Common myeloid progenitor, CD34-positive (primary cell): ENCODE measurements around the gene ST7.

Experiments
- CTCF ChIA-PET: fragments of 350-600 bp; sonication (Branson Sonifier 250); formaldehyde crosslinking; loops from one replicate; lab custom pipeline; 2021; ENCODE audit warnings: antibody characterized with exemption; lab: Charles Lee
- POLR2A ChIA-PET: fragments of 350-600 bp; sonication (Branson Sonifier 250); formaldehyde crosslinking; loops from one replicate; lab custom pipeline; 2021; ENCODE audit warnings: antibody characterized with exemption; lab: Charles Lee
- DNase-seq, 3 donors: peaks; one replicate each; pipeline versions ENCODE4 v3.0.0 to v3.0.0-alpha.2; 2013
- H3K27ac ChIP-seq, 2 experiments: 1 replicate in 1 of 2; 2 replicates in 1 of 2; pipeline ENCODE4 v1.7.0; 2013; ENCODE audit warnings: inconsistent platforms in 2 of 2, low read length in 2 of 2, mild to moderate bottlenecking in 2 of 2, low read depth in 1 of 2, moderate library complexity in 1 of 2; ENCODE audit not compliant: severe bottlenecking in 2 of 2, insufficient read depth in 1 of 2, poor library complexity in 1 of 2
- H3K27me3 ChIP-seq, 5 experiments: replicated peaks in 2 of 5; 1 replicate in 3 of 5; 2 replicates in 2 of 5; pipeline versions ENCODE4 v1.6.1 to v1.7.0; 2013; ENCODE audit warnings: low read length in 4 of 5, mild to moderate bottlenecking in 2 of 5, moderate library complexity in 2 of 5, inconsistent platforms in 1 of 5; ENCODE audit not compliant: insufficient read depth in 5 of 5, control insufficient read depth in 4 of 5
- H3K36me3 ChIP-seq, 4 experiments: 1 replicate in 2 of 4; 2 replicates in 2 of 4; pipeline versions ENCODE4 v1.6.1 to v1.7.0; 2013; ENCODE audit warnings: low read length in 3 of 4, control low read depth in 1 of 4, mild to moderate bottlenecking in 1 of 4; ENCODE audit not compliant: control insufficient read depth in 4 of 4, insufficient read depth in 4 of 4
- H3K4me1 ChIP-seq, 4 experiments: 1 replicate in 3 of 4; 2 replicates in 1 of 4; pipeline versions ENCODE4 v1.6.1 to v1.7.1; 2013; ENCODE audit warnings: low read length in 3 of 4, mild to moderate bottlenecking in 3 of 4, control low read depth in 1 of 4, inconsistent platforms in 1 of 4, moderate library complexity in 1 of 4; ENCODE audit not compliant: control insufficient read depth in 4 of 4, insufficient read depth in 4 of 4; ENCODE audit errors: control extremely low read depth in 1 of 4
- H3K4me3 ChIP-seq, 7 experiments: 1 replicate in 4 of 7; 2 replicates in 3 of 7; pipeline versions ENCODE4 v1.5.1 to v1.7.0; 2013; ENCODE audit warnings: mild to moderate bottlenecking in 7 of 7, low read length in 6 of 7, moderate library complexity in 6 of 7, inconsistent platforms in 2 of 7, low read depth in 2 of 7, control low read depth in 1 of 7; ENCODE audit not compliant: insufficient read depth in 4 of 7, control insufficient read depth in 1 of 7; ENCODE audit errors: extremely low read depth in 1 of 7
- H3K9me3 ChIP-seq, 5 experiments: 1 replicate in 4 of 5; 2 replicates in 1 of 5; pipeline versions ENCODE4 v1.6.1 to v1.7.1; 2013; ENCODE audit warnings: low read length in 4 of 5, mild to moderate bottlenecking in 2 of 5, inconsistent platforms in 1 of 5, low read depth in 1 of 5, moderate library complexity in 1 of 5; ENCODE audit not compliant: control insufficient read depth in 4 of 5, insufficient read depth in 2 of 5; ENCODE audit errors: control extremely low read depth in 1 of 5
- WGBS: methylation state at CpG from one replicate; pipeline ENCODE4 v1.1.5; 2013; ENCODE audit not compliant: insufficient coverage; 5-methylcytosine and 5-hydroxymethylcytosine counted together

Gene ST7

GRCh38 chr7:117075934-117076333 lies 122.6 kb downstream of the ST7 start:
- H3K4me1 ChIP-seq, result peaks cover 0 to 26% (median 15%) of the 10 kb centered on the region in 4 experiments
- WGBS, result no CpG with 5 or more reads among the region's 2 CpGs
- no peak for DNase-seq
- H3K27me3 ChIP-seq, result no peaks in the 10 kb centered on the region
- no peak overlapping the region for H3K27ac ChIP-seq
- peaks cover 3 to 11% (median 8%) of the 10 kb centered on the region in 5 experiments for H3K9me3 ChIP-seq
- POLR2A ChIA-PET, result no interaction called here
- CTCF ChIA-PET, result interaction anchor here (1.3 kb wide), 1 partner anchor 41 kb away, joined by 3 read pairs; no protein-coding TSS in a partner anchor
- no peak overlapping the region for H3K4me3 ChIP-seq
- H3K36me3 ChIP-seq, result peaks cover 0 to 4% (median 0%) of the 10 kb centered on the region in 4 experiments

- Histone ChIP-seq H3K4me1 (peaks cover 0 to 23% (median 15%) of the 10 kb centered on the region in 4 experiments), H3K4me3 (no peak overlapping the region), H3K27ac (no peak overlapping the region), H3K9me3 (peaks cover 3 to 11% (median 8%) of the 10 kb centered on the region in 5 experiments), H3K27me3 (no peaks in the 10 kb centered on the region), H3K36me3 (peaks cover 0 to 4% (median 0%) of the 10 kb centered on the region in 4 experiments)
- CTCF ChIA-PET, result interaction anchor here (1.0 to 1.6 kb wide), 3 partner anchors 30 to 41 kb away, joined by 3 to 5 read pairs (median 3); no protein-coding TSS in a partner anchor
- no peak for DNase-seq
- POLR2A ChIA-PET, result no interaction called here
- WGBS, result 96% methylated on average over 5 of the region's 7 CpGs
These were observed 123.2 kb downstream of the ST7 start for GRCh38 chr7:117076426-117076943.

- H3K36me3 ChIP-seq, result peaks cover 0 to 4% (median 0%) of the 10 kb centered on the region in 4 experiments
- H3K9me3 ChIP-seq, result peaks cover 3 to 11% (median 8%) of the 10 kb centered on the region in 5 experiments
- no peak for DNase-seq
- H3K27me3 ChIP-seq, result no peaks in the 10 kb centered on the region
- no peak overlapping the region for H3K27ac ChIP-seq
- ChIA-PET CTCF (interaction anchor here (1.6 to 2.2 kb wide), 2 partner anchors 42 to 89 kb away, joined by 3 to 5 read pairs; no protein-coding TSS in a partner anchor), POLR2A (no interaction called here)
- no peak overlapping the region for H3K4me3 ChIP-seq
- peaks cover 0 to 11% (median 9%) of the 10 kb centered on the region in 4 experiments for H3K4me1 ChIP-seq
These were observed 124.4 kb downstream of the ST7 start for GRCh38 chr7:117077658-117078057.

GRCh38 chr7:117082647-117083046 lies 129.3 kb downstream of the ST7 start:
- Histone ChIP-seq H3K27ac (no peak overlapping the region), H3K36me3 (no peaks in the 10 kb centered on the region), H3K9me3 (no peaks in the 10 kb centered on the region), H3K4me1 (peaks cover 3 to 31% (median 18%) of the 10 kb centered on the region in 4 experiments), H3K27me3 (no peaks in the 10 kb centered on the region), H3K4me3 (no peak overlapping the region)
- CTCF ChIA-PET, result interaction anchor here (1.8 to 2.1 kb wide), 2 partner anchors 15 to 48 kb away, joined by 4 to 6 read pairs; no protein-coding TSS in a partner anchor
- no CpG with 5 or more reads among the region's 2 CpGs for WGBS
- no peak for DNase-seq
- POLR2A ChIA-PET, result no interaction called here

- no peaks in the 10 kb centered on the region for H3K36me3 ChIP-seq
- CTCF ChIA-PET, result interaction anchor here (0.8 to 1.8 kb wide), 5 partner anchors 14 to 87 kb away, joined by 3 to 4 read pairs (median 4); no protein-coding TSS in a partner anchor
- no peak overlapping the region for H3K27ac ChIP-seq
- no peaks in the 10 kb centered on the region for H3K9me3 ChIP-seq
- H3K4me1 ChIP-seq, result peaks cover 9 to 41% (median 26%) of the 10 kb centered on the region in 4 experiments
- H3K27me3 ChIP-seq, result no peaks in the 10 kb centered on the region
- peak in 2 of 3 donors; percentile 47 to 61 for DNase-seq
- no CpG with 5 or more reads among the region's 2 CpGs for WGBS
- POLR2A ChIA-PET, result no interaction called here
- no peak overlapping the region for H3K4me3 ChIP-seq
These were observed 130.3 kb downstream of the ST7 start for GRCh38 chr7:117083648-117084047.

- Histone ChIP-seq H3K4me1 (peaks cover 11 to 46% (median 28%) of the 10 kb centered on the region in 4 experiments), H3K27ac (no peak overlapping the region), H3K27me3 (no peaks in the 10 kb centered on the region), H3K36me3 (no peaks in the 10 kb centered on the region), H3K9me3 (no peaks in the 10 kb centered on the region), H3K4me3 (no peak overlapping the region)
- no peak for DNase-seq
- CTCF ChIA-PET, result interaction anchor here (1.4 to 1.8 kb wide), 3 partner anchors 14 to 87 kb away, joined by 4 read pairs; no protein-coding TSS in a partner anchor
- no CpG with 5 or more reads among the region's 1 CpG for WGBS
- POLR2A ChIA-PET, result no interaction called here
These were observed 131.0 kb downstream of the ST7 start for GRCh38 chr7:117084286-117084685.

- no peaks in the 10 kb centered on the region for H3K27me3 ChIP-seq
- CTCF ChIA-PET, result interaction anchor here (1.1 kb wide), 1 partner anchor 15 kb away, joined by 3 read pairs; no protein-coding TSS in a partner anchor
These were observed 132.0 kb downstream of the ST7 start for GRCh38 chr7:117085275-117085674.

More at GRCh38 chr7:117085275-117085674, 132.0 kb downstream of the ST7 start:
- Histone ChIP-seq H3K4me1 (peaks cover 11 to 47% (median 28%) of the 10 kb centered on the region in 4 experiments), H3K36me3 (no peaks in the 10 kb centered on the region), H3K9me3 (no peaks in the 10 kb centered on the region), H3K4me3 (no peak overlapping the region), H3K27ac (no peak overlapping the region)
- POLR2A ChIA-PET, result no interaction called here
- WGBS, result 90% methylated on average over 2 of the region's 3 CpGs
- no peak for DNase-seq
